Measurements from ENCODE around the gene CCNL2. TPM values are rescaled to one million over a fixed set of nuclear protein-coding genes. Genes with fewer than 3 reads are reported as not detected.
"Not testable (repeated sequence)": the region's sequence is repeated elsewhere in the genome, so short reads cannot be mapped to it uniquely, and the experiment has no call there.

Gene CCNL2
- total RNA-seq, 1 donor from 2014 or later: 120 TPM

DNA sequence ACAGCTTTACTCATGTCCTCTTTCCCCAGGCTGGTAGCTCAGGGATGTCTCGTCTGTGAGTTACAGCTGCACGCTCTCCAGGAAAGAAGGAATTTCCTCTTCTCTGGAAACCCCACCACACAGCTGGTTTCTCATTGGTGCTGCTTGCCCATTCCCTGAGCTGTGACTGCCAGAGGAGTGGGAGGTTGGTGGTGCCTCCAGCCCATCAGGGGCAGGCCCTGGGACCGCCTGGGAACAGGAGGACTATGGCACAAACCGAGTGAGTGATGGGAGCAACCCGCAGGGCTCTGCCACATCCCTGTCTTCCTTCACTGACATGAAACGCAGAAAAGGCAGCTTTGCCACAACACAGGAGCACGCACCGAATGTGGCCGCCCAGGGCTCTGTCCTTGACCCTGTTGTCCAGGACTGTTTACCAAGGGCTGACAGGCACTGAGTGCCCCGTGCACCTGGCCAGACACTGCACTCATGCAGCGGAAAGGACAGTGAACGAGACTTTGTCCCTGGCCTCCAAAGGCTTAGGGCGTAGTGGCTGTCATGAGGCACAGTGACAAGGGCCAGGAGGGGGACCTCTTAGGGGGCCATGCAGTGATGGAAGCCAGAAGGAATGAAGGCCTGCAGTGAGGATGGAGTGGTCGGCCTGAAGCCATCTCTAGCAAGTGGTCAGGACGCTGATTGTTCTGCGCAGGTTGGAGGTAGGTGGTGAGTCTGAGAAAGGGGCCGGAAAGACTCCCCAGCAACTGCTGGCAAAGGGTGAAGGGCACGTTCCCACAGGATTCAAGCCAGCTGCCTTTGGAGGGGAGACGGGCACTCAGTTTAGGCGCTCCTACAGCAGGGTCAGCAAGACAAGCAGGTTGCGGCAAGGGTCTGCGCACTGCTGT is 1.7 kb upstream of the CCNL2 start:
- intact Hi-C loops (cut with micrococcal nuclease): loop anchor here (10.0 kb wide), 1 partner anchor 324 kb away; the partner anchor contains the start of gene CDK11A

DNA sequence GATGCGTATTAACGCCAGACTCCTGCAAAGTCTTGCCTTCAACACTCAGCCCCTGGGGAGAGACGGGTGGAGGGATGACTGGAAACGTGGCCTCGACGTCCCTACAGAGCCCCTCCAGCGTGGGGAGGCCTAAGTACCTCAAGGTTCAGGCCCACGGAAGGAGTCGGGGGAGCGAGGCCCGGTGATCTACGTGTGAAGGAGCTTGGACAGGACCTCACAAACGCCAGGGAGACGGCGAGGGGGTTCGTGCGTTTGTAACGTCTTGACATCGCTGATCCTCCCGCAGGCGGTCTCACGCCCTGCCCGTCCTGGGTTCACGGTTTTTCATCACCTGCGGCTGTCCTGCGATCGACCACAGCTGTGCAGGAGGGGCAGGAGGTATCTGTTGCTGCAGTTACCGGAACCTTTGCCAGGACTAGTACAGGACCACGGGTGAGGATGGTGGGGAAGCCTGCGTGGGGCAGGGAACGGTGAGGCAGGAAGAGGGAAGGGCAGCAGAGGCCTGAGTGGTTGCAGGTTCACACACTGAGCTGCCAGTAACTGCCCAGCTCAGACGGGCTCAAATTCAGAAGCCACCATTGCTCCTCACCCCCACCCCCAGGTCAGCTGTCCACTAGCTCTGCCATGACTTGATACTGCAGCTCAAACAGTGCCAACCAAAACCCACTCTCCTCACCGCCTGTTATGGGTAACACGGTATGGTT is 889 bp upstream of the CCNL2 start:
- intact Hi-C loops (cut with micrococcal nuclease): loop anchor here (1.0 to 10.0 kb wide), 11 partner anchors 7 to 325 kb away; partner anchors contain the start of genes ATAD3A, ATAD3B, AURKAIP1 and C1orf159

DNA sequence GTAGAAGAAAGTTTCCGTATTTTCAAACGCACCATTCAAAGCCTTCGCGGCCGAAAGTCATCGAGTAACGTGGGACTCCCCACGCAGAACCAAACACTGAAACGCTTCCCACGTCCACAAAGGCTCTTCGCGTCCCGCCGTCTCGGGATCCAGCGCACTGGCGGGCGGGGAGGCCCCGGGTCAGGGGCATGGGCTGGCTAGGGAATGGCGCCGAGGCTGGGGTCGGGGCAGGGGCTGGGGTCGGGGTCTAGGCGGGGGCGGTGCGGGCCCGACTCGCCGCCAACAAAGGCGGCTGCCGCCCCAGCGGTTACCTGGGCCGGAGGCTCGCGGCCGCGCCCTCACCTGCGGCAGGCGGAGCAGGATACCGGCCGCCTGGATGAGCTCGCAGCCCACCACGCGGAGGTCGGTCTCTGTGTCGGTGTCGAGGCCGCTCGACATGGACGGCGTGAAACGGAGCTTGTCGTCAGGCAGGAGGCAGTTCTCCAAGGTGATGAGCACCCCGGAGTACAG is 403 bp downstream of the CCNL2 start:
- intact Hi-C loops (cut with micrococcal nuclease): loop anchor here (1.0 to 2.0 kb wide), 10 partner anchors 9 to 282 kb away; partner anchors contain the start of genes ATAD3A, ATAD3B, AURKAIP1 and C1orf159

DNA sequence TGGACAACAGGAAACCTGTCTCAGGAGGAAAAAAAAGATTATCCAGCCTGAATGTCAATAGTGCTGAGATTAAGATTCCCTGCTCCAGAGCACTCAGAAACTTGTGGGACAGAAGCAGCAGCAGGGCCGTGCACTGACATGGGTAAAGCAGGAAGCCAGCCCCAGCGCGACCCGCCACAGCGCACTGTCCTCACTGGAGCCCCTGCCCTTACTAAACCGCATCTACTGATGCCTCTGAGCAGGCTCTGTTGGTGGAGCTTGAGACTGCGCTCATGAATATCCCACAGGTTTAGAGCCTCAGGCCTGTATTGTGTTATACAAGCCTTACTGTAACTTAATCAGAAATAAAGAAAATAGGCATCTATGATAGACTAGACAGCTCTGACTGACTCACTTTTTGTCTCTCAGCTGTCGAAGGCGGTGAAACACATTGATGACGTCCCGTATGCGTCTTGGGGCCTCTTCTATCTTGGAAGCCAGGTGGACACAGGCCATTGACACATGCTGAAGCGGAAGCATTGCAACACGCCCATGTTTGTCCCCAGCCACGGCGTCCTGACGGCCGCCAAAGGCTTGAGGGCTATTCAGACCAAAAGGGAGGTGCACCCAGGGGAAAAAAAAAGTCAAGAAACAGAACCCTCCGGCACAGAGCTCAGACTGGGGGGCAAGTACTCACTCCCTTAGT is 1.2 kb downstream of the CCNL2 start:
- intact Hi-C loops (cut with micrococcal nuclease): loop anchor here (2.0 kb wide), 4 partner anchors 73 to 281 kb away; partner anchors contain the start of genes ATAD3B, C1orf159 and PUSL1

DNA sequence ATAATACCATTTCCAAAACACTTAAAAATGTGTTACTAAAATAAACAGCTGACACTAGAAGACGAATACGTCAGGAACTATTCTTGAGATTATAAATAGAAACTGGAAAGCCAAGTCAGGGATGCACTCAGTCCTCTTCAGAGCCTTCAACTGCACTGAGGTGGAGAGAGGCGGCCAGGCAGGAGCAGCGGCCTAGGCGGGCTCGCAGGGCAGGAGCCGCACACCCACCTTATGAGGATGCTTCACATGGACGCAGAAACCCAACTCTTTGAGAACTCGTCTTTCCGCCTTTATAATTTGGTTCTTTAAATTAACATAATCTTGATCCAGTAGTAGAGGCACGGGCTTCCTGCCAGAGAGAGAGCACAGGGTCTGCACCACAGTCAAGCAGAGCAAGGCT is 4.0 kb downstream of the CCNL2 start:
- intact Hi-C loops (cut with micrococcal nuclease): no loop called here

DNA sequence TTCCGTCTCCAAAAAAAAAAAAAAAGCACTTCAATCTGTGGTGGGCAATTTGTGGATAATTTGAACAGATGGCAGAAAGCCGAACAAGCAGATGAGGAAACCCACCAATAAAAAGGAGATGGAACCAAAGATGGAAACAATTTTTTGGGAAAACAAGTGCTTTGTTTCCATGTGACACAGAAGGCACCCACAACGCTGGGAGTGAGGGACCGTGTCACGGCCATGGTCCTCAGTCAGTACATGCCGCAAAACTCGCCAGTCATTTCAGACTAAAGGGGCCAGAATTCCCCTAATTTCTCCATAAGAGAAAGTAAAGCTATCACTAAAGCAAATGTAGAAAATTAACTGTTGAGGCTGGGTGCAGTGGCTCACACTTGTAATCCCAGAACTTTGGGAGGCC is 5.0 kb downstream of the CCNL2 start:
- intact Hi-C loops (cut with micrococcal nuclease): no loop called here

DNA sequence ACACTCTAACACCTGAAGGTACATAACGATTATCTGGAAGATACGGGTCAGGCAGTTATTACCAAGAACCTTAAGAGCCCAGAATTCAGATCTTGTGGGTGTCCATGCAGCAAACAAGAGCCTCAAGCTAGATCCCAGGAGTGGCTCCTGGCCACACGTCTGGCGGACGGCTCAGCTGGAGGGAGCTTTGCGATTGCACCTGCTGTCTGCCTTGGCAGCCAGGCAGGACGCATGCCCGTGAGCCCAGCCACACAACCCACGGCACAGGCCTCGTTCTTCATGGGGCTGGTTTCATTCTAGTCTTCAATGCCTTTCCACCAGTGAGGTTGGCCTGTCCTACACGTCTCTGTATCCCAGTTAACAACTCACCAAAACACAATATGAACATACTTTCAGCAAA is 5.7 kb downstream of the CCNL2 start:
- intact Hi-C loops (cut with micrococcal nuclease): no loop called here

DNA sequence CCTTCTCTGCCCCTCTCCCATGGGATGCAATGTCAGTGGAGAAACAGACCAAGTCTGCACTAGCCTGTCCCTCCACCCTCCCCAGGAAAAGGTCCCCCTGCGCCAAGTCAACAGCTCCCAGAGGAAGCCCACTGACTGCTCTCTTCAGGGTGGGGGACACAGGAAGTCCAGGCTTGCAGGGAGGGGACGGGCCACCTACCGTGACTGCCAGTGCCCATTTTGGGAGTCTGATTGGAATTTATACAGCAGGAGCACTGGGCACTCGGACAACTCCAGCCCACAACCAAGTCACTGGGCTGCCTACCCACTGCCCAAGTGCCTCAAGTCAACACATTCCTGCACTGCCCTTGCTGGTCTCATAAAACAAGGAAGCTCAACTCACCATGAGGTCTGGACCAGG is 6.1 kb downstream of the CCNL2 start:
- intact Hi-C loops (cut with micrococcal nuclease): no loop called here

DNA sequence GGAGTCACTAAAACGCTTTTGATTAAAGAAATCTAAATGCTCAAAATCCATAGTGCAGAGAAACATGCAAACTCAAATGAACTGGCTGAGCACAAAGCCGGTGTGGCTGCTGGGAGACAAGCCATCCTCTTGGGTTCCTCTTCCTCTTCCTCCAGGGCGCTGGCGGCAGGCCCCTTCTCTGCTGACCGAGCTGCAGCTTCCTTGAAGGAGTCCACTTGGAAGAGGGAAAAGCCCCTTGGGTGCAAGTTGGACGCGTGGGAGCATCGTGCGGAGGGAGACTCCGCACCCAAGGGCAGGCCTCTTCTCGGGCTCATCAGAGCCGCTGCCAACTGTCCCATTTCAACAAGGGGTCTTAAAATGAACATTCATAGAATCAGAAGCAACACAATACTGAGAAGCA is 7.9 kb downstream of the CCNL2 start:
- intact Hi-C loops (cut with micrococcal nuclease): no loop called here

DNA sequence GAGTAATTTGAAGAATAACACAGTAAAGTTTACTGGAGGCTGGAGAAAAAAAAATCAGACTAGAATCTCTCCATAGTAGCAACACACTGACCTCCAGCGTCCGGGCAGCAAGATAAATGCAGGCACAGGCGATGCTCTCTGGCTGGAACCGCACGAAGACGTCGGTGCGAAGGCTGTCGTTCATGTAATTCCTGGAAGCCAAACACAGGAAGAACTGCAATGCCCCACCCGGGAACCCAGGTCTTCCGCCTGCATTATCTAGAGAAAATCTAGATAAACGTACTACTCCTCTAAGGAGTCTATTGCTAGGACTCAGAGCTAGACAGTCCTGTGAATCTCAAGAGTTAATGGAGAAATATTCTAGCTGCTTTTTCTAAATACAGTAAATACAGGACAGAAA is 8.5 kb downstream of the CCNL2 start:
- intact Hi-C loops (cut with micrococcal nuclease): no loop called here

DNA sequence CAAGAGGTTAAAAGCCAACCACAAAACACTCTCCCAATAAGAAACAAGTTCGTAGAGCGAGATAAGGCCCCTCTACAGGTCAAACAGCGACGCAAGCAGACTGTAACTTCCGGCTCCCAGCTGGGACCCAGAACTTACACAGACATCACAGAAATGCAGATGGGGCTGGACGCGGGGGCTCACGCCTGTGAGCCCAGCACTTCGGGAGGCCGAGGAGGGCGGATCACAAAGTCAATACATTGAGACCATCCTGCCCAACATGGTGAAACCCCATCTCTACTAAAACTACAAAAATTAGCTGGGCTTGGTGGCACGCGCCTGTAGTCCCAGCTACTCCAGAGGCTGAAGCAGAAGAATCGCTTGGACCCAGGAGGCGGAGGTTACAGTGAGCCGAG is 11.1 kb downstream of the CCNL2 start:
- intact Hi-C loops (cut with micrococcal nuclease): no loop called here

DNA sequence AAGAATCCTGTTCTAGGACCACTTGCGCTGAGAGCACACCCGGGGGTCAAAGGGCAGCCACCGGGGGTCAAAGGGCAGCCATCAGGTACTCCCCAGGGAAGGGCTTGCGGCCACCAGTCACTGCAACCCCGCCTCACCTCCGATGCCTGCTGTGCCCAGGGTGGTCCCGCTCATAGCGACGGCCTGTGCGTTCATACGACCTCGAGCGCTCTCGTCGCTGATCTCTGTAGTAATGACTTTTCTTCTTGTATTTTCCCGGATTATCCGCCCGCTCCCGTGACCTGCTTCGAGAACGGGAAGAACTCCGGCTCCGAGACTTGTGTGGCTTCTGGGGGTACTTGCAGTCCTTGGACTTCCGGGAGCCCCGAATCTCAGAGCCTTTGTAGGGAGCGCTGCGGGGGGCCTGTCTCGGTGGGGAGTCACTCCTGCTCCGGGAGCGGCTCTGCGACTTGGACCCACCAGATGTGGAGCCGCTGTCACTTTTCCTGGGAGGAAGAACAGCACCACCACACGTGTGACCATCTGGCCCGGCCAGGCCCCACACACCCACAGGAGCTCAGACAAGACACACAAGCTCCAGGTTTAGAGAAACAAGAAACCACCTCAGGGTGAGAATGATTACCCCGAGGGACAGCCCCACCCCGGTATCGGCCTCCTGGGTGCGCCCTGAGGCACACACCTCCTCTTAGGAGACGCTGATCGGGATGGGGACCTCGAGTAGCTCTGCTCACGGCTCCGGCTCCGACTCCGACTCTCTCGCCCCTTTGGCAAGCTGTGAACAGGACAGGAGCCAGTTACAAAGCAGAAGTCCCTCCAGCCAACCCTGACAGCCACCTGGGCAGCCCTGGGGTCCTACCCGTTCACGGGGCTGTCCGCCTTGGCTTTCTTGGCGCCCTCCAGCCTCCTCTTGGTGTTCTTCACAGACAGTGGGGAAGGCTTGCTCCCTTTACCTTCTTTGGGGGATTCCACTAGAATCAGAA is 11.7 kb downstream of the CCNL2 start:
- intact Hi-C loops (cut with micrococcal nuclease): no loop called here

DNA sequence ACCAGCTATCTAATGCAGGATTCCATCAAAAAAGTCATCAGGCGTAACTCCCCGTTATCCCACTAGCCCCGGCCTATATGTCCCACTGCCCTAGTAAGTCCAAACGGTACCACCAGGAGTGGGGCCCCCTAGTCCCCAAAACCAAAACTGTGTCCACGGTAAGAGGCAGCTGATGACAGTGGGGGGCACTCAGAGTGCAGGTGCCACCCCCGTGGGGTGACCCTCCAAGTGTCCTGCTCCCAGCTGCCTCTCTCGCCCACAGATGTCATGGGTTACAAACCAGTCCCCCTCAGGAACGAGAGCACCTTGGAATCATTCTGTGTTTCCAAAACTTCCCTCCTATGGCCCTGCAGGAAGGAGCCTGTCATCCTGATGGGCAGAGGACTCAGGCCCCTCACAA is 13.2 kb downstream of the CCNL2 start:
- intact Hi-C loops (cut with micrococcal nuclease): no loop called here

DNA sequence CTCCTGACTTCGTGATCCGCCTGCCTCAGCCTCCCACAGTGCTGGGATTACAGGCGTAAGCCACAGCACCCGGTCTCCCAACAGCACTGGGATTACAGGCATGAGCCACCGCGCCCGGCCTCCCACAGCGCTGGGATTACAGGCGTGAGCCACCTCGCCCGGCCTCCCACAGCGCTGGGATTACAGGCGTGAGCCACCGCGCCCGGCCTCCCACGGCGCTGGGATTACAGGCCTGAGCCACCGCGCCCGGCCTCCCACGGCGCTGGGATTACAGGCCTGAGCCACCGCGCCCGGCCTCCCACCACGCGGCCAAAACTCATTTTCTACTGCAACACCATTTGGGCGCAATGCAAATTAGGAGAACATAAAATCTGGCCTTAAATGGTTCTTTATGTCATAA is 13.8 kb downstream of the CCNL2 start:
- intact Hi-C loops (cut with micrococcal nuclease): not testable (repeated sequence)

DNA sequence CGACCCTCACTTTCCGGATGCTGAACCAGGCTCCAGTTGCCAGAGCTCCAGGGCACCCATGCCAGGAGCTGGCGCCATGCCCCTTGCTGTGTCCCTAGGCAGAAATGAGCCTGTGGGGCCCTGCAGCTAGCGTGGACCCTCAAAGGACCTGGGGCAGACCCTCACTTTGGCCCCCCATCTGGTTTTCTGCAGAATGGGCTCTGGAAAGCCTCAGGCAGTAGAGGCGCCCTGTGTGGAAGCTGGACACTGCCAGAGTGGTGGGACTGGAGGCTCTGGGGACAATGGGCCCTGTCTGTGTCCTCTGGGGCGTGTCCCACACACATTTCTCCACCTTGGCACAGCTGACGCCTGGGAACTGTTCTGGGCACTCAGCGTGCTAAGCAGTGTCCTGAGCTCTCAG is 17.8 kb downstream of the CCNL2 start:
- intact Hi-C loops (cut with micrococcal nuclease): no loop called here

DNA sequence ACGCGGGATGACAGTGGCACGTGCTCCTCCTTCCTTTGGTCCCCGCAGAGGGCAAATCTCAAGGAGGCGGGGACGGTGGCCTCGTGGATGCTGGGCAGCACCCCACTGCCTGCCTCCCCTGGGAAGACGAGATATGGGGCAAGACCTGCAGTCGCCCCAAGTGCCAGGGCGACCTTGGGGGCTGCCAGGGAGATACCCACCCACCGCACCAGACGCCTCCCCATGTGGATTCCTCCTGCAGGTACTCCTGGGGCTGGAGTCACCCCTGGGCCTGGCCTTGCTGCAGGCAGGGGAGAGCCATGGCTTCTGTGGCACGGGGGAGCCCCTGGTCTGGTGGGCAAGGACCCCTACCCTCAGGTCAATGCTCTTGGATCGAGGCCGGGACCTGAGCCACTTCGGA is 18.3 kb downstream of the CCNL2 start:
- intact Hi-C loops (cut with micrococcal nuclease): no loop called here

DNA sequence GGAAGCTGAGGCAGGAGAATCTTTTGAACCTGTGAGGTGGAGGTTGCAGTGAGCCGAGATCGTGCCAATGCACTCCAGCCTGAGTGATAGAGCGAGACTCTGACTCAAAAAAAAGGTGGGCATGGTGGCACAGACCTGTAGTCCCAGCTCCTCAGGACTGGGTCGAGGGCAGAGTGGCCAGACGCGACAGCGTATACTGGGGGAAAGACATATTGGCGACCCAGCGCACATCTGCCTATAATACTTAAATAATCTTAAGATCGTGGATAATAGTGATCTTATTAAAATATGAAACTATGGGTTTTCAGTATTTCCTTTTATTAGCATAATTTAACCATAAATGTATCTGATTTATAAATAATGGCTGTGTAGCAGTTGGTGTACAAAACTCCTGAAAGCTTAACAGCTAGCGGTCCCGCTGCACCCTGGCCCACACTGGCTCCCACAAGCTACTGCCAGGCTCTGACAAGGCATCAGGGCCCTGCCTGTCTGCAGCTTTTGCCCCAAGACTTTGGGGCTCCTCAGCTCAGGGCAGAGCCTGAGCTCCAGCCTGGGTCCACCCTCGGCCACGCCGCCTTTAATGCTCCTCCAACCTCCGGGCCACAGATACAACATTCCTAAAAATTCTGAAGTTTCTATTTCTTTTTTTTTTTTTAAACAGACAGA is 21.5 kb downstream of the CCNL2 start:
- intact Hi-C loops (cut with micrococcal nuclease): no loop called here

DNA sequence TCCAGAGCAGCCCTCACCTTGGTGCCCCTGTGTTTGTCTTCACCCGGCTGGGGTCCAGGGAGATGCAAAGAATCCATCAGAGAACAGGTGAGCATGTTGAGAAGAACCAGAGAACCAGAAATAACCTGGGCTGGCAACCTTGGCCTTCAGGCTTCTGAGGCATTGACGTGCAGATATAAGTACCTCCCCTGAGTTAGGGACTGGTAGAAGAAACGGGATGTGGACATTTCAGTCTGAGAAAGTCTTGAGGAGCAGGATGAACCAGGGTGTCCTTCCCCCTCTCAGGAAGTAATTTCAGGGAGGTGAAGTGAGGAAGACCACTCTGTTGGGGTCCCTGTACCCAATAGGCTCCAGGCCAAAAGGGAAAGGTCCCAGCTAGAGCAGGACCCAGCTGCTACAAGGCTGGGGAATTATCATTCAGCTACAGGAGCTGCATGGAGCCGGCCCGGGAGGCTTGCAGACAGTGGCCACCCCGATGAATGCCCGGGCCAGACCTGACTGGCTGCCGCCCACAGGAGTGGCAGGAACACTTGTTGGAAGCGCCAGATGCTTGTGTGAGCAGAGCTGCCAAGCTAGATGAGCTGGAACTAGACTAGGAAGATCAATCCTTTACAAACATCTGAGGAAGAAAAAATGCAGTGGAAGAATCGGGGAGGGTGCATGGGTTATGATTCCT is 22.4 kb downstream of the CCNL2 start:
- intact Hi-C loops (cut with micrococcal nuclease): no loop called here

All from T-helper 1 cell treated with Interleukin-12 subunit alpha and Interleukin-12 subunit beta and Interleukin-4 antibody, amounts not matched to agents 30 ng/mL and 1 ng/mL, for 36 hours (primary cell).